Sigmoid colon (tissue), 3 donors: ENCODE results near the gene LRRFIP2.

ENCODE experiments used
- CTCF ChIP-seq, 4 experiments: fragments of 450-650 bp in 3 of 4; fragments of 200-600 bp in 1 of 4; IDR thresholded peaks; one replicate each; pipeline ENCODE4 v1.5.1; 2016 to 2019; ENCODE audit warnings: antibody characterized with exemption in 4 of 4, mild to moderate bottlenecking in 3 of 4, moderate library complexity in 2 of 4
- POLR2A ChIP-seq, 2 donors: fragments of 450-650 bp; IDR thresholded peaks; one replicate each; pipeline ENCODE4 v1.6.1; 2016; ENCODE audit warnings: antibody characterized with exemption in 2 of 2, mild to moderate bottlenecking in 2 of 2, moderate library complexity in 2 of 2

DNA sequence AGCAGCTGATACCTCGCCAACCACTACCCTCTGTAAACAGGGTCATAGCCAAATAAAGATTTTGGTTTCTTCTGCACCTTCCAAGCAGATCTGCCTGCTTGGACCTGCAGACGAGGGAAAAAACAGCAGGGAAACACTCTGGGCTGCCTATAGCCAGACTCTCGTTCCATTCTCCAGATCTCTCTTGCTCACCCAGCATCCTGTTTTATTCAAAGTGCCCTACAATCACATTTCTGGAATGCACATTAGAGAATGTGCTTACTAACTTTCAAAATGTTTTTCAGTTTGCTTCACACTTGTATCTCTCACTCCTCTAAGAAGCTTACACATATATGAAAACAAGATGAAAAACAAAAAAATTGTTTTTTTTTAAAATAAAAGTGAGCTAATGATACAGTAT is 109.6 kb downstream of the LRRFIP2 start:
- no peak for TF ChIP-seq POLR2A (IDR thresholded peaks at IDR 0.05)
- no peak for TF ChIP-seq CTCF (IDR thresholded peaks at IDR 0.05)
